Kidney capillary endothelial cell (primary cell): ENCODE results near the gene FLT3LG.

ENCODE experiments used
- DNase-seq: peaks from one replicate; pipeline ENCODE4 v3.0.0-alpha.2; 2018; ENCODE audit warnings: low spot score

The FLT3LG gene

DNA sequence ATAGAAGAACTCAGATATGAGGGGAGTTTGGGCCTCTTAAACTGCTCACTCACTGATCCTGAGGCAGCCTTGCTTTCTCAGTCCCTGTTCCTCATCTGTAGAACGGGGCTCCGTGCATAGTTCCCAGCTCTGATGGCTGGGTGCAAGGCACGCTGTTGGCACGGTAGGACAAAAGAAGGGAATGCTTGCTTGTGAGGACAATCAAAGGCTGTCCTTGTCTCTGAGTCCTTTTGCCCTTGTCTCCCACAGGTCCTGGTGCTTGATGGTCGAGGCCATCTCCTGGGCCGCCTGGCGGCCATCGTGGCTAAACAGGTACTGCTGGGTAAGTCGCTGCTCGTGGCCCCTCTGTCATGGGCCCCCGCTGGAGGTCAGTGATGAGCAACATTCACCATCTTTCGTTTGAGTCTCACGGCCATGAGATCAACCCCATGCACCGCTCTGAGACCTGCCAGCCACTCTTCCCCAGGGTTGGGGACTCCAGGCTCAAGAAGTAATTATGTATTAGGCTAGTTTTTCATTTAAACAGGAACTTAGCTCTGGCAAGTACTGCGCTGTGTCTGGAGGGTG is 15.7 kb downstream of the FLT3LG start:
- no peak for DNase-seq

DNA sequence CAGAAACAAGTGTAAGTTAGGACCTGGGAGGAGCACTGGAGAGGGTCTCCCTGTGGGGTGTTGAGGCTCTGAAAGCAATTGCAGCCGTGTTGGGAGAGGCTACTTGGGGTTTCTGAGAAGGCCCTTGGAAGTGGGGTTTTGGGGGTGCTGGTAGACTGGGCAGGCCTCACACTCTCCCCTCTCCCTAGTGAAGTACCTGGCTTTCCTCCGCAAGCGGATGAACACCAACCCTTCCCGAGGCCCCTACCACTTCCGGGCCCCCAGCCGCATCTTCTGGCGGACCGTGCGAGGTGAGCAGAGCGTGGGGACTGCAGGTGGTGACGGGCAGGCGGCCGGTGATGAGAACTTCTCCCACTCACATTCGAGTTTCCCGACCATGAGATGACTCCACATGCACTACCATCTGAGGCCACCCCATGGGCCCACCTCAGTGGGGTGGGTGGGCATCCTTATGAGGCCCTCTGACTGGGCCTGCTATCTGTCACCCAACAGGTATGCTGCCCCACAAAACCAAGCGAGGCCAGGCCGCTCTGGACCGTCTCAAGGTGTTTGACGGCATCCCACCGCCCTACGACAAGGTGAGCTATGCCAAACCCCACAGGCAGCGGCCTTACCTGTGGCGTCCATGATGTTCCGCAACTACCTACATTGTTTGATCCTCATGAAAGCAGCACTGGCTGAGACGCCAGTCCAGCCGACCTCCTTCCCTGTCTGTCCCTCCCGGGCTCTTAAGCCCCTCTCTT is 16.4 kb downstream of the FLT3LG start:
- no peak for DNase-seq

DNA sequence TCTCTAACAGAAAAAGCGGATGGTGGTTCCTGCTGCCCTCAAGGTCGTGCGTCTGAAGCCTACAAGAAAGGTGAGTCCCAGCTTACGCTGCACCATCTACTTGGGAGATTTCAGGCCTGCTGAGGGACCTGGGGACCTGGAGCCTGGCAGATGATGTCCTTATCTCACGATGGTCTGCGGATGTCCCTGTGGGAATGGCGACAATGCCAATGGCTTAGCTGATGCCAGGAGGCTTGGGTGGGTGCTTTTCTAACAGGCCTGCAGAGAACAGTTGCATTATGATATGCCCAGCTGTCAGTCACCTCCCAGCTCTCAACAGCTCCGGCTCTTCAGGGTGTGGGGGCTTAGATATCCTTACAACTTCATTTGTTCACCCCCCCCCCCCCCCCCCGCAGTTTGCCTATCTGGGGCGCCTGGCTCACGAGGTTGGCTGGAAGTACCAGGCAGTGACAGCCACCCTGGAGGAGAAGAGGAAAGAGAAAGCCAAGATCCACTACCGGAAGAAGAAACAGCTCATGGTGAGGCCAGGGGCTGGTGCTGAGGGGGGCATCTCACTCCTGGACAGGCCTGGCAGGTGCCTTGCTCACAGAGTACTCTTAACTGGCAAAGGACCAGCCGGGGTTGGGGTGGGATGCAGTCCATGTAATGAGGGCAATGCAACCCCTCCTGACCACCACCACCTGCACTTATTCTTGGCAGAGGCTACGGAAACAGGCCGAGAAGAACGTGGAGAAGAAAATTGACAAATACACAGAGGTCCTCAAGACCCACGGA is 17.2 kb downstream of the FLT3LG start:
- no peak for DNase-seq

DNA sequence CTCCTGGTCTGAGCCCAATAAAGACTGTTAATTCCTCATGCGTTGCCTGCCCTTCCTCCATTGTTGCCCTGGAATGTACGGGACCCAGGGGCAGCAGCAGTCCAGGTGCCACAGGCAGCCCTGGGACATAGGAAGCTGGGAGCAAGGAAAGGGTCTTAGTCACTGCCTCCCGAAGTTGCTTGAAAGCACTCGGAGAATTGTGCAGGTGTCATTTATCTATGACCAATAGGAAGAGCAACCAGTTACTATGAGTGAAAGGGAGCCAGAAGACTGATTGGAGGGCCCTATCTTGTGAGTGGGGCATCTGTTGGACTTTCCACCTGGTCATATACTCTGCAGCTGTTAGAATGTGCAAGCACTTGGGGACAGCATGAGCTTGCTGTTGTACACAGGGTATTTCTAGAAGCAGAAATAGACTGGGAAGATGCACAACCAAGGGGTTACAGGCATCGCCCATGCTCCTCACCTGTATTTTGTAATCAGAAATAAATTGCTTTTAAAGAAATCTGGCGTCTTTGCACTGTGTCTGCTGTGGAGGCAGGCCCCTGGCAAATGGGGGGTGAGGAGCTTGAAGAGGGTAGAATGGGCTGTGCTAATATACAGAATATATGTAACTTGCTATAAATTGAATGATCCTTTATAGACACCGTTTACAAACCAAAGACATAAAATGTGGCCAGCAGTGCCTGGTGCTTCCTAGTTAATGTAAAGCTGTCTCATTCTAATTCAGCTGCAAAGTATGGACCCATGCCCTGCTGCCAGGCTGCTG is 18.0 kb downstream of the FLT3LG start:
- no peak for DNase-seq

DNA sequence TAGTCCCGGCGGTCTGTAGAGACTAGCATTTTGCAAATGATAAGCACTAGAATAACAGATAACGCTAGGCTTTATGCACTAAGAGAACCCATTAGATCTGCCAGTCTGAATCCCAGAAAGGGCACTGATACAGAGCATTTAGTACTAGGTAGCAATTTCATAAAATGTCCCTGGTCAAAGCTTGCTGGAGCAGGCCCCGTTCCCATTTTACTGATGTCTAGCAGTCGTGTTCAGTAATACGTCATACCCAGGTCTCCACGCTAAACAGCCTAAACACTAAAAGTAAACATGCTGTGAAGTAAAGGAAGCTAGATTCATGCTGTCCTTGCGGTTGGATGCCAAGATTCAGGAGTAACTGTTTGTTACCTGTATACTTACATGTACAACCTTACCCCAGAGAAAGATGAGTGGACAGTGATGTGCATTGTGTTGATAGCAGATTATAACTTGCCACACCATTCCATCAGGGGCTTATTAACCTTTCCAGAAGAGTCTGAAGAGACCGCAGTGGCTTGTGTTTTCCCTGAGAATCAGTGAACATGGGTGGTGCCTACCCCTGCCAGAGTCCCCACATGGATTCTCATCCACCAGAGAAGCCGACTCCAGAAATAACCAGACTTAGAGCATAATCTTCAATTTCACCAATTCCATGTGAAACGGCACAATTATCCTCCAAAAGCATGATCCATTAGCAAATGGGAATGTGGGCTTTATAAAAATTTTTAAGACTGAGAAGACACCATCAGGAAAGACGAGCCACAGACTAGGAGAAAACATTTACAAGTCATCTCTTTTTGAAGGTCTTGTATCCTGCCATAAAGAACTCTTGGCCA is 18.8 kb downstream of the FLT3LG start:
- DNase-seq, result no peak

DNA sequence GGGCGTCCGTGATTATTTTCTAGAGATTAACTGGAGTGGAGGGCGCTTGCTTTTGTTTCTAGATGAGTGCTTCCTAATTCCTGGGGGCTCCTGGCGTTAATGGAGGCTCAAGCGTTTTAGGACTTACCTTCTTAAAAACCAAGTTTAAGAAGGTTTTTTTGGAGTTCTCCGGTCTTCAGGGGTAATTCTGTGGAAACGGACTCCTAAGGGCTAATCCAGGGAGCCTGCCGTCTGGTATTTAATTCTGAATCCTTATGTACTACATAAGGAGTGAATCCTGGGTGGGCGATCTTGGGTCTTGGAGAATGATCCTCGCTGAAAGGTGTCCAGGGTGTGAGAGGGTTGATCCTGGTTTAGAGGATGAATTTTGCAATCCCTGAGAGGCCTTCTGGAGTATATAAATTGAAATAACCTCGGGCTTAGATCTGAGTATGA is 22.6 kb downstream of the FLT3LG start:
- DNase-seq, result no peak

DNA sequence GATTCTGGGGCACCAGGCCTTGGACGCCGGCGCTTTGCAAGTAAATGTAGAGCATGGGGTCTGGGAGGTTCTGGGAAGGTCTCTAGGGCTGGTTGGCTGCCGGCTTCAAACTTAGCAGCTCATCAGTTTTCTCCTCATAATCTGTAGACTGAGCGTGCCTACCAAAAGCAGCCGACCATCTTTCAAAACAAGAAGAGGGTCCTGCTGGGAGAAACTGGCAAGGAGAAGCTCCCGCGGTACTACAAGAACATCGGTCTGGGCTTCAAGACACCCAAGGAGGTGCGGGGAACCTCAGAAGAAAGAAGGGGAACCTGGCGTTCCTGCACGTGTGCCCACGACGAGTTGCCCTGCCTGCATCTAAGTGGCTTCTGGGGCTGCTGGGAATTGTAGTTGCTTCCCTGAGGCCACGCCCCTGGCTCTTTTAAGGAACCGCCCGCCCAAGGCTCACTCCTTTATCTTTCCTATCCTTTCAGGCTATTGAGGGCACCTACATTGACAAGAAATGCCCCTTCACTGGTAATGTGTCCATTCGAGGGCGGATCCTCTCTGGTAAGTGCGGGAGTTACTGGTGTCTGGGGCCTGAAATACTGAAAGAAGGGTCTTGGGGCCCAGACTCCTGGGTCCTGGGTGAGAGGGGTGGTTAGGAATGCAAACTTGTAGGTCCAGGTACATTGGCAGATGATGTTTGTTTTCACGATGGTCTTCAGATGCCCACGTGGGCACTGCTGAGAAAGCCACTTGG is 23.2 kb downstream of the FLT3LG start:
- DNase-seq, result no peak

DNA sequence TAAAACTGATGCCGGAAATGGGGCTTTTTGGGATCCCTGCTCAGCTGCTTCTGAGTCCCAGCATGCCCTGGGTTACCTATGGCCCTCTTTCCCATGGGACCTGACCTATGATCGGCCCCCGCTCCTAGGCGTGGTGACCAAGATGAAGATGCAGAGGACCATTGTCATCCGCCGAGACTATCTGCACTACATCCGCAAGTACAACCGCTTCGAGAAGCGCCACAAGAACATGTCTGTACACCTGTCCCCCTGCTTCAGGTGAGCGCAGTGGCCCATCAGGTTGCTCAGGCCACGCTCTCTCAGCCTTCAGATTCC is 23.7 kb downstream of the FLT3LG start:
- DNase-seq, result no peak

DNA sequence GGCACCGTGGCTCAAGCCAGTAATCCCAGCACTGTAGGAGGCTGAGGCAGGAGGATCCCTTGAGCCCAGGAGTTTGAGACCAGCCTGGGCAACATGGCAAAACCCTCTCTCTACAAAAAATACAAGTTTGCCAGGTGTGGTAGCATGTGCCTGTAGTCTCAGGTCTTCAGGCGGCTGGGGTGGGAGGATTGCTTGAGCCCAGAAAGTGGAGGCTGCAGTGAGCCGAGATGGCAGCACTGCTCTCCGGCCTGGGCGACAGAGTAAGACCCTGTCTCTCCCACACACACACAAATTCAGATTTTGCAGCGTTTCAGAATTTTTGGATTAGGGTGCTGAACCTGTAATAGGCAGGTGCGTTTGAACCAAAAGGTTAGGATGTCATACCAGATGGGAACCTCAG is 24.5 kb downstream of the FLT3LG start:
- DNase-seq, result no peak

DNA sequence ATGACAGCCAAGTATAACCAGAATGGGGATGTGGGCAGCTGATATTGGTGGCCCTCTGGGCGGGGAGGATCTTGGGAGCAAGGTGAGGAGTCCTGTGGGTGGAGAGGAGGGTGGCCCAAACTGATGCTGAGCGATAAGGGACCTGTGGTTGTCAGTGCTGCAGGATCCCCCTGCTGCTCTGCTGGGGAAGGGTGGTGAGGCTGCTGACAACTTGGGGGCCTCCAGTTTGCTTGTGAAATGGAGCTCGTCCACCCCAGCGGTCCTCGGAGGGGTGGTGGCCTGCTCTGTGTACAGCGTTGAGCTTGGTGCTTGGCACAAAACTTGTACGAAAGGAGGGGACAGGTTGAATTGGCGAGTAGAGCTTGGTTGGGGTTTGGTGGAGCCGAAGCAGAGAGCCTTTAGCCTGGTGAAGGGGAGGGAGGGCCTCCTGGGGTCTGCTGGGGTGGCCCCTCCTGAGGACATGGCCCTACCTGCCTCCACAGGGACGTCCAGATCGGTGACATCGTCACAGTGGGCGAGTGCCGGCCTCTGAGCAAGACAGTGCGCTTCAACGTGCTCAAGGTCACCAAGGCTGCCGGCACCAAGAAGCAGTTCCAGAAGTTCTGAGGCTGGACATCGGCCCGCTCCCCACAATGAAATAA is 25.1 kb downstream of the FLT3LG start:
- no peak for DNase-seq

DNA sequence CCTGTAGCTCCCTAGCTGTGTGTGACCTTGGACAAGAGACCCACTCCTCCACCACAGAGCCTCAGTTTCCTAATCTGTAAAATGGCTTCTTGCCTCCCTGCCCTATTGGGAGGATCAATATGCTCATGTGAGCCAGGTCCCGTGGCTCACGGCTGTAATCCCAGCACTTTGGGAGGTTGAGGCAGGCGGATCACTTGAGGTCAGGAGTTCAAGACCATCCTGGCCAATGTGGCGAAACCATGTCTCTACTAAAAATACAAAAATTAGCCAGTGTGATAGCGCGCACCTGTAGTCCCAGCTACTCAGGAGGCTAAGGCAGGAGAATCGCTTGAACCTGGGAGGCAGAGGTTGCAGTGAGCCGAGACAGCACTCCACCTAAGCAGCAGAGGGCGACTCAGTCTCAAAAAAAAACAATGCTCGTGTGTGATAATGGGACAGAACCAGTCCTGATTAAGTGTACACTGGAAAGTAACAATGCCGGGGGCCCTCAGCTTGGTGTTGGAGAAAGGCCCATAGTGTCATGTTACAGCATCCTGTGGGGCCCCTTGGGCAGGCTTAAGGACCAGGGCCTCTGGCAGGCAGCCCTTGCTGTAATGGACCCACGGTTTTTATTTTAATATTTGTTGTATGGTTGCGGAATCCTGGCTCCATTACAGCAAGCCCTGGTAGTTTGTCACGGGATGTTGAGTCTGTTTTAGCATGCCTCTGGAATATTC is 29.0 kb downstream of the FLT3LG start:
- DNase-seq, result no peak

DNA sequence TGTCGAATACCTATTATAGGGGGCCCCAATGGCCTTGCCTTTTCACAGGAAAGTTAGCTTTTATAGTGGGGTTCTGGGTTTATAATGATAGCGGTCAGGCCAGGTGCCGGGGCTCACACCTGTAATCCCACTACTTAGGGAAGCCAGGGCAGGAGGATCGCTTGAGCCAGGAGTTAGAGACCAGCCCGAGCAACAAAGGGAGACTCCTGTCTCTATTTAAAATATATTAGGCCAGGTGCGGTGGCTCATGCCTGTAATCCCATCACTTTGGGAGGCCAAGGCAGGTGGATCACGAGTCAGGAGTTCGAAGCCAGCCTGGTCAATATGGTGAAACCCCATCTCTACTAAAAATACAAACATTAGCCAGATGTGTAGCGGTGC is 29.6 kb downstream of the FLT3LG start:
- no peak for DNase-seq

DNA sequence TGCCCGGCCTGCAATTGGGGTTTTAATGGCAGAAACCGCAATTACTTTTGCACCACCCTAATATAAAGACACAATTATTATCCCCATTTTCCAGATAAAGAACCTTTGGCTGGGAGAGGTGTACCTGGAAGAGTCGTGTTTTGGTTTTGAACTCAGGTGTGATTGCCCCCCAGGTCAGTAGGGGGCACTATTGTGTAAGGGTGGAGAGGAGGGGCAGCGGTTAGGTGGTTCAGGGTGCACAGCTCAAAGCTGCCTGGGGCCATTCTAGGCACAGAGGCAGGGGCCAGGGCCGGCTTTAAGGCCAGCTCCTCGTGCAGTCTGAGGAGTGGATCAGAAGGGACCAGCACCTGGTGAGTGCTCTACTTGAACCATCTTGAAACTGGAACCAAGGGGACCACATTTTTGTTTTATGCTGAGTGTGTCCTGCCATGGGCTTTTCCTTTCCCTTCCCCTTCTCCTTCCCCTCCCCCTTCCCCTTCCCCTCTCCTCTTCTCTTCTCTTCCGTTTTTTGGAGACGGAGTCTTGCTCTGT is 32.6 kb downstream of the FLT3LG start:
- no peak for DNase-seq

DNA sequence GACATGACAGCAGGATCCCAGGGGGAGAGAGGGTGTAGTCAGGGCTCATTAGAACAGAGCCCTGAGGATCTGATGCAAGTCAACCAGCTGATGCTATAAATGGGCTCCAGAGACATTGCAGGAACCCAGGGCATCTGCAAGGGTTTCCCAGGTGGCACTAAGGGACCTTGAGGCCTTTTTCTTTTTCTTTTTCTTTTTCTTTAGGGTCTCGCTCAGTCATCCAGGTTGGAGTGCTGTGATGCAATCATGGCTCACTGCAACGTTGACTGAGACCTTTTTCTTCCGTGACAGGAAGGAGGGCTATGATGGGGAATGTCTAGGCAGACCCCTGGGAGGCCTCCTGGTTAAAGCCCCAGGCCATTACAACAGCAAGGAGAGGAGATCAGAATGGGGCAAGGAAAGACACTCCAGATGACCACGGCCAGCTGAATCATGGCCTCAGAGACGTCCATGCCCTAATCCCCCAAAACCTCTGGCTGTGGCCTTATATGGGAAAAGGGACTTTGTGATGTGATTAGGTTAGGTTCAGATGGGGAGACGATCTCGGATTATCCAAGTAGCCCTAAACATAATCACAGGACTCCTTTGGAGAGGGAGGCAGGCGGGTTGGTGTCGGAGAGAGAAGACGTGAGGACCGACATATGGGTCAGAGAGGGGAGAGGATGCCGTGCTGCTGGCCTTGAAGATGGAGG is 33.9 kb downstream of the FLT3LG start:
- no peak for DNase-seq

DNA sequence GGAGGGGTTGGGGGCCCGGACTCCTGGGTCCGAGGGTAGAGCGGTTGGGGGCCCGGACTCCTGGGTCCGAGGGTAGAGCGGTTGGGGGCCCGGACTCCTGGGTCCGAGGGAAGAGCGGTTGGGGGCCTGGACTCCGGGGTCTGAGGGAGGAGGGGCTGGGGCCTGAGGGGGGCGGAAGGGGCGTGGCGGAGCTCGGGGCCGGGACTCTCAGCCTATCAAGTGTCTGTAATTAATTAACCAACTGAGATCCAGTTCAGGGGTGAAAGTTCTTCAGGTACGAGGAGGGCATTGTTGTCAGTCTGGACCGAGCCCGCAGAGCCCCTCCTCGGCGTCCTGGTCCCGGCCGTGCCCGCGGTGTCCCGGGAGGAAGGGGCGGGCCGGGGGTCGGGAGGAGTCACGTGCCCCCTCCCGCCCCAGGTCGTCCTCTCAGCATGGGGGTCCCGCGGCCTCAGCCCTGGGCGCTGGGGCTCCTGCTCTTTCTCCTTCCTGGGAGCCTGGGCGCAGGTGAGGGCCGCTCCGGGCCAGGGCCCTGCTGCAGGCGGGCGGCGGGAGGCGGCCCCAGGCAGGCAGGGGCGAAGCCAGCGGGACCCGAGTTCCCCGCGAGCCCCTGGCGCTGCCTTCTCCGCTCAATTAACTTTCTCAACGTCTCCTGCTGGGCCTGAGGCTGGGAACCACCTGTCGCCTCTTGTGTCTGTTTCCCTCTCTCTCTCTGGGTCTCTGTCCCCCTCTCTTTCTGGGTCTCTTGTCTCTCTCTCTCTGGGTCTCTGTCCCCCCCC is 39.1 kb downstream of the FLT3LG start:
- no peak for DNase-seq

DNA sequence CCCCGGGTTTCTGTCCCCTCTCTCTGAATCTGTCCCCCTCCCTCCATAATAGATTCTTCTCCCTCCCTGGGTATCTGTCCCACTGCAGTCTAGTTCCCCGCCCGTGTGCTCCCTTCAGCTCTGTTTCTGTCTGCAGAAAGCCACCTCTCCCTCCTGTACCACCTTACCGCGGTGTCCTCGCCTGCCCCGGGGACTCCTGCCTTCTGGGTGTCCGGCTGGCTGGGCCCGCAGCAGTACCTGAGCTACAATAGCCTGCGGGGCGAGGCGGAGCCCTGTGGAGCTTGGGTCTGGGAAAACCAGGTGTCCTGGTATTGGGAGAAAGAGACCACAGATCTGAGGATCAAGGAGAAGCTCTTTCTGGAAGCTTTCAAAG is 39.7 kb downstream of the FLT3LG start:
- DNase-seq, result no peak

DNA sequence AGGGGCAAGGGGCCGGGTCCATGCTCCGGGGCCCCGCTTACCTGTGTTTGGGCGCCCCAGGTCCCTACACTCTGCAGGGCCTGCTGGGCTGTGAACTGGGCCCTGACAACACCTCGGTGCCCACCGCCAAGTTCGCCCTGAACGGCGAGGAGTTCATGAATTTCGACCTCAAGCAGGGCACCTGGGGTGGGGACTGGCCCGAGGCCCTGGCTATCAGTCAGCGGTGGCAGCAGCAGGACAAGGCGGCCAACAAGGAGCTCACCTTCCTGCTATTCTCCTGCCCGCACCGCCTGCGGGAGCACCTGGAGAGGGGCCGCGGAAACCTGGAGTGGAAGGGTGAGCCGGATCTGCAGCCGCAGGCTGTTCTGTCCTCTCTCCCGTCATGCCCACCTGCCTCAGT is 40.1 kb downstream of the FLT3LG start:
- DNase-seq, result no peak

DNA sequence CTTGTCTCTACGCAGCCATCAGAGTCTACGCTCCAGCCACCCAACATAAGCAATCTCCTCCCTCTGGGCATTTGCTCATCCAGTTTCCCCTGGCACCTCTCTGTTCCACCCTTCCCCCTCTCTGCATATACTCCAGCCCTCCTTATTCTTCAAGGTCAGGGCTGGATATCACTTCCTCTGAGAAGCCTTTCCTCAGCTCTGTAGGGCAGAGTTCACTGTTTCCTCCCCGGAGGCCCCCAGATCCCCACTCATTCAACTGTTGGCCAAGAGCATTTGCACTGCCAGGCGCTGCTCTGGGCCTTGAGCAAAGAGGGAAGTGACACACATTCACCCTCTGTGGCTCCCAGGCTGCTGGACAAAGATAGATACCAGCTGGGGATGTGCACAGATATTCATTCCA is 41.8 kb downstream of the FLT3LG start:
- peak; percentile 63 for DNase-seq
